Measurements from ENCODE around the gene SIRPA. TPM values are rescaled to one million over a fixed set of nuclear protein-coding genes. Genes with fewer than 3 reads are reported as not detected.
A peak's percentile ranks its signal among the peaks of the same experiment; 100 is the strongest.

Gene SIRPA
- total RNA-seq, 1 donor from 2014 or later: 35.5 TPM

DNA sequence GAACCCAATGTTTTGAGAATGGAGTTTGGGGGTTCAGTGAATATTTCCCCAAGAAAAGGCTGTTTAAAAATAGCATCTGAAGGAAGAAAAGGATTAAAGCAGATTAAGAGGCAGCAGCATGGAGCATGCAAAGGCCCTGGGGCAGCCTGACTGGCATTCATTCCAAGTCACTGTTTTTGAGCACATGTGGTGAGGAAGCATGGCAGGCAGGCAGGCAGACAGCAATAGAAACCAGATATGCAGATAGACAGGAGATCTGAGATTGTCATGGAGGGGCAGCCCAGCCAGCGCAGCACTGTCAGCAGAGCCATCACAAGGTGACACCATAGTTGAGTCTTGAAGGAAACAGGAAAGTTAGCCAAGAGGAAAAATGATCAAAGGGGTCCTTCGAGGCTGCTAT, 37.8 kb downstream of the SIRPA start:
- no peak overlapping the region for H2AFZ ChIP-seq (ENCODE audit: low read depth, low read length)
- H4K20me1 ChIP-seq (ENCODE audit: insufficient read depth, low read length): peaks cover 9% of the 10 kb centered on the region
- no peak overlapping the region for H3K27ac ChIP-seq (ENCODE audit: low read depth, low read length)
- peaks cover 2% of the 10 kb centered on the region for H3K36me3 ChIP-seq (ENCODE audit: insufficient read depth, low read length)
- no peak overlapping the region for H3K4me2 ChIP-seq (ENCODE audit: low read length)
- H3K9me3 ChIP-seq (ENCODE audit: insufficient read depth, low read depth, low read length): no peaks in the 10 kb centered on the region
- H3K9ac ChIP-seq (ENCODE audit: low read length): no peak overlapping the region
- H3K4me1 Mint-ChIP-seq (ENCODE audit: low read depth, unreplicated experiment): peaks cover 13% of the 10 kb centered on the region
- DNase-seq (ENCODE audit: low read depth) (no peak), FAIRE-seq (no peak)
- no peaks in the 10 kb centered on the region for H3K79me2 ChIP-seq (ENCODE audit: insufficient read depth, low read length)
- H3K27me3 ChIP-seq (ENCODE audit: insufficient read depth, low read length): no peaks in the 10 kb centered on the region
- H3K27me3 Mint-ChIP-seq (ENCODE audit: low read depth, unreplicated experiment): no peaks in the 10 kb centered on the region
- H3K4me3 ChIP-seq (ENCODE audit: insufficient read depth, low read depth, low read length): no peak overlapping the region
- H3K36me3 Mint-ChIP-seq (ENCODE audit: low read depth, unreplicated experiment): peaks cover 38% of the 10 kb centered on the region
- H3K9me3 Mint-ChIP-seq (ENCODE audit: unreplicated experiment): no peaks in the 10 kb centered on the region
- H3K4me3 Mint-ChIP-seq (ENCODE audit: unreplicated experiment): no peak overlapping the region
- TF ChIP-seq, protein P1, sequence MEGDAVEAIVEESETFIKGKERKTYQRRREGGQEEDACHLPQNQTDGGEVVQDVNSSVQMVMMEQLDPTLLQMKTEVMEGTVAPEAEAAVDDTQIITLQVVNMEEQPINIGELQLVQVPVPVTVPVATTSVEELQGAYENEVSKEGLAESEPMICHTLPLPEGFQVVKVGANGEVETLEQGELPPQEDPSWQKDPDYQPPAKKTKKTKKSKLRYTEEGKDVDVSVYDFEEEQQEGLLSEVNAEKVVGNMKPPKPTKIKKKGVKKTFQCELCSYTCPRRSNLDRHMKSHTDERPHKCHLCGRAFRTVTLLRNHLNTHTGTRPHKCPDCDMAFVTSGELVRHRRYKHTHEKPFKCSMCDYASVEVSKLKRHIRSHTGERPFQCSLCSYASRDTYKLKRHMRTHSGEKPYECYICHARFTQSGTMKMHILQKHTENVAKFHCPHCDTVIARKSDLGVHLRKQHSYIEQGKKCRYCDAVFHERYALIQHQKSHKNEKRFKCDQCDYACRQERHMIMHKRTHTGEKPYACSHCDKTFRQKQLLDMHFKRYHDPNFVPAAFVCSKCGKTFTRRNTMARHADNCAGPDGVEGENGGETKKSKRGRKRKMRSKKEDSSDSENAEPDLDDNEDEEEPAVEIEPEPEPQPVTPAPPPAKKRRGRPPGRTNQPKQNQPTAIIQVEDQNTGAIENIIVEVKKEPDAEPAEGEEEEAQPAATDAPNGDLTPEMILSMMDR (IDR thresholded peaks at IDR 0.05; ENCODE audit: insufficient read depth, low read depth, low read length): no peak
- no peak overlapping the region for H3K27ac Mint-ChIP-seq (ENCODE audit: unreplicated experiment)
- H3K4me1 ChIP-seq (ENCODE audit: insufficient read depth, low read length): peaks cover 12% of the 10 kb centered on the region

DNA sequence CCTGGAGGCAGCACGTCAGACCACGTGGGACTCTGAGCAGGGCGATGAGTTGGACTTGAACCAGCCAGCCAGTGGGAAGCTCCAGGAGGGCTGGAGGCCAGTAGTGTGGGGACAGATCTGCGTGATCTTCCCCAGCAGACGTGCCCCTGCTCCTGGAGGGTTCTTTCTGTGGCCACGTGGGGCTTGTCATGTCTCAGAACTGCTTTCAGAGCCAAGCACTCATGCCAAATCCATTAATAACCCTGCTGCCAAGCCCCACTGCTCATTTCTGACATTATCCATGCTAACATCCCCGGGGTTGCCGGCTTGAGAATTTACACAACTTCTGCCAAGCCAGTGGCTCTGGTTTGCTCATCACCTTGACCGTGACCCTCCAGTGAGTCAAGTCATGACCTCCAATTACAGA, 38.3 kb downstream of the SIRPA start:
- no peaks in the 10 kb centered on the region for H3K79me2 ChIP-seq (ENCODE audit: insufficient read depth, low read length)
- H3K4me3 Mint-ChIP-seq (ENCODE audit: unreplicated experiment): no peak overlapping the region
- H3K9ac ChIP-seq (ENCODE audit: low read length): no peak overlapping the region
- H3K4me1 ChIP-seq (ENCODE audit: insufficient read depth, low read length): peaks cover 12% of the 10 kb centered on the region
- H2AFZ ChIP-seq (ENCODE audit: low read depth, low read length): no peak overlapping the region
- TF ChIP-seq EZH2 (IDR thresholded peaks at IDR 0.05; ENCODE audit: insufficient read depth, low read length): no peak
- TF ChIP-seq, protein P1 (IDR thresholded peaks at IDR 0.05; ENCODE audit: insufficient read depth, low read depth, low read length): no peak
- H3K4me3 ChIP-seq (ENCODE audit: insufficient read depth, low read depth, low read length): no peak overlapping the region
- no peaks in the 10 kb centered on the region for H3K9me3 ChIP-seq (ENCODE audit: insufficient read depth, low read depth, low read length)
- no peaks in the 10 kb centered on the region for H3K27me3 Mint-ChIP-seq (ENCODE audit: low read depth, unreplicated experiment)
- no peak for FAIRE-seq
- no peak overlapping the region for H3K4me2 ChIP-seq (ENCODE audit: low read length)
- peaks cover 2% of the 10 kb centered on the region for H3K36me3 ChIP-seq (ENCODE audit: insufficient read depth, low read length)
- H3K4me1 Mint-ChIP-seq (ENCODE audit: low read depth, unreplicated experiment): peaks cover 13% of the 10 kb centered on the region
- H3K9me3 Mint-ChIP-seq (ENCODE audit: unreplicated experiment): no peaks in the 10 kb centered on the region
- H3K27ac Mint-ChIP-seq (ENCODE audit: unreplicated experiment): no peak overlapping the region
- peak; percentile 48 for DNase-seq (ENCODE audit: low read depth)
- peaks cover 38% of the 10 kb centered on the region for H3K36me3 Mint-ChIP-seq (ENCODE audit: low read depth, unreplicated experiment)
- H3K27me3 ChIP-seq (ENCODE audit: insufficient read depth, low read length): no peaks in the 10 kb centered on the region
- H4K20me1 ChIP-seq (ENCODE audit: insufficient read depth, low read length): peaks cover 9% of the 10 kb centered on the region
- H3K27ac ChIP-seq (ENCODE audit: low read depth, low read length): no peak overlapping the region

DNA sequence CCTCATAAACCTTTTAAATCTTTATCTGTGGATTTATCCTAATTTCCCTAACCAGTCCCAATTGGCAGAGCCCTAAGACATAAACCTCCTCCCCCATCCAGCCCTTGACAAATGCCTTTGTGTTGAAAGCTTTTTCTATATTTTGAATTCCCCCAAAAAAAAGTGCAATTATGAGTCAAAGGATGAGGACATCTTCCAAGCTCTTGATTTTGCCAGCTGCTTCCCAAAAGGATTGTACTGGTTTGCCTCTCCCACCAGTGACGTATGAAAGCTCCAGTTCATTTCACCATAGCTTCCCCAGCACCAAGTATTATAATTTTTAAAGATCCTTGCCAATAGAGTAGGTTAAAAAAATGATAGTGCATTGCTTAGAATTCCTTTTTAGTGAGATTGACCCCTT, 38.9 kb downstream of the SIRPA start:
- peak; percentile 52 for FAIRE-seq

More for the DNA sequence above, 38.9 kb downstream of the SIRPA start:
- peak overlapping the region; percentile 58 for H3K27ac Mint-ChIP-seq (ENCODE audit: unreplicated experiment)
- no peaks in the 10 kb centered on the region for H3K79me2 ChIP-seq (ENCODE audit: insufficient read depth, low read length)
- H3K36me3 ChIP-seq (ENCODE audit: insufficient read depth, low read length): no peaks in the 10 kb centered on the region
- peak overlapping the region; percentile 35 for H3K27ac ChIP-seq (ENCODE audit: low read depth, low read length)
- no peak overlapping the region for H2AFZ ChIP-seq (ENCODE audit: low read depth, low read length)
- no peak overlapping the region for H3K9ac ChIP-seq (ENCODE audit: low read length)
- H4K20me1 ChIP-seq (ENCODE audit: insufficient read depth, low read length): peaks cover 9% of the 10 kb centered on the region
- peak overlapping the region; percentile 47 for H3K4me2 ChIP-seq (ENCODE audit: low read length)
- peaks cover 12% of the 10 kb centered on the region for H3K4me1 ChIP-seq (ENCODE audit: insufficient read depth, low read length)
- H3K36me3 Mint-ChIP-seq (ENCODE audit: low read depth, unreplicated experiment): peaks cover 37% of the 10 kb centered on the region
- no peak overlapping the region for H3K4me3 Mint-ChIP-seq (ENCODE audit: unreplicated experiment)
- H3K4me1 Mint-ChIP-seq (ENCODE audit: low read depth, unreplicated experiment): peaks cover 13% of the 10 kb centered on the region
- TF ChIP-seq, protein P1 (IDR thresholded peaks at IDR 0.05; ENCODE audit: insufficient read depth, low read depth, low read length): no peak
- TF ChIP-seq EZH2 (IDR thresholded peaks at IDR 0.05; ENCODE audit: insufficient read depth, low read length): no peak
- DNase-seq (ENCODE audit: low read depth): peak; percentile 83
- no peak overlapping the region for H3K4me3 ChIP-seq (ENCODE audit: insufficient read depth, low read depth, low read length)
- no peaks in the 10 kb centered on the region for H3K27me3 Mint-ChIP-seq (ENCODE audit: low read depth, unreplicated experiment)
- no peaks in the 10 kb centered on the region for H3K9me3 ChIP-seq (ENCODE audit: insufficient read depth, low read depth, low read length)
- H3K27me3 ChIP-seq (ENCODE audit: insufficient read depth, low read length): no peaks in the 10 kb centered on the region
- H3K9me3 Mint-ChIP-seq (ENCODE audit: unreplicated experiment): no peaks in the 10 kb centered on the region
